T-helper 1 cell treated with Interleukin-12 subunit alpha and Interleukin-12 subunit beta and Interleukin-4 antibody, amounts not matched to agents 30 μg/mL and 1 μg/mL, for 36 hours (primary cell): Measurements from ENCODE around the gene DISP2.

Source experiments
- H3K27ac Mint-ChIP-seq: one replicate; pipeline ENCODE4 v1.8.0; 2021; ENCODE audit warnings: mild to moderate bottlenecking, mixed read lengths
- H3K27me3 Mint-ChIP-seq: one replicate; pipeline ENCODE4 v1.8.0; 2021; ENCODE audit warnings: low read depth, mixed read lengths
- H3K36me3 Mint-ChIP-seq: one replicate; pipeline ENCODE4 v1.8.0; 2021; ENCODE audit warnings: low read depth, mixed read lengths
- H3K4me1 Mint-ChIP-seq: one replicate; pipeline ENCODE4 v1.8.0; 2021; ENCODE audit warnings: low read depth, mixed read lengths
- H3K4me3 Mint-ChIP-seq: one replicate; pipeline ENCODE4 v1.8.0; 2021; ENCODE audit warnings: mild to moderate bottlenecking, moderate library complexity, mixed read lengths
- H3K9me3 Mint-ChIP-seq: one replicate; pipeline ENCODE4 v1.8.0; 2021; ENCODE audit warnings: mixed read lengths

The DISP2 gene

DNA sequence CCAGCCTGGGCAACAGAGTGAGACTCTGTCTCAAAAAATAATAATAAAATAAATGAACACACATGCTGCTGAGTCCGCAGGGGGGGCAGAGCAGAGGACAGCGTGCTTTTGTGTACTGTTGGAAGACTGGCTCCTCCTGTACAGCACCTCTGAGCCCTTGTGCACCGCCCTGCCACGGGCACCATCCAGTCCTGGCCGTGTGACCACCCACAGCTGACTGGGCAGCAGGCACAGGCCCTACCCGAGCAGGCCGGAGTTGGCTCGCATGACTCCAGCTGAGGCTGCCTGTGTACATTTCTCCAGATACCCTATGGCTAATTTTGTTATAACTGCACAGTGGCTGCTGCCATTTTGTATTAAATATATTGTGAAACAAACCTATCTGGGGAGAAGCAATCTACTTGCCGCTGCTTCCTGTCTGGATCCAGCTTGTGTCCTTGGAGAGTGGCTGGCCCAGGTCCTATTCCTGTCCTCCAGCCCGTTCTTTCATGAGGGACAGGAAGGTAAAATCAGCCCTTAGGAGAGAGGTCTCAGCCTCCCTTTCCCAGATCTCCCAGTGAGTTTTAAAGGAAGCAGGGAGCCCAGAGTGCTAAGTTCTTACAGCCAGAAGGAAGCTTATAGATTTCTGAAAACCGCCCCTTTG is 62.2 kb downstream of the DISP2 start:
- Mint-ChIP-seq H3K36me3 (no peaks in the 10 kb centered on the region), H3K9me3 (no peaks in the 10 kb centered on the region), H3K4me3 (no peak overlapping the region), H3K4me1 (peaks cover 3% of the 10 kb centered on the region), H3K27me3 (no peaks in the 10 kb centered on the region), H3K27ac (no peak overlapping the region)

DNA sequence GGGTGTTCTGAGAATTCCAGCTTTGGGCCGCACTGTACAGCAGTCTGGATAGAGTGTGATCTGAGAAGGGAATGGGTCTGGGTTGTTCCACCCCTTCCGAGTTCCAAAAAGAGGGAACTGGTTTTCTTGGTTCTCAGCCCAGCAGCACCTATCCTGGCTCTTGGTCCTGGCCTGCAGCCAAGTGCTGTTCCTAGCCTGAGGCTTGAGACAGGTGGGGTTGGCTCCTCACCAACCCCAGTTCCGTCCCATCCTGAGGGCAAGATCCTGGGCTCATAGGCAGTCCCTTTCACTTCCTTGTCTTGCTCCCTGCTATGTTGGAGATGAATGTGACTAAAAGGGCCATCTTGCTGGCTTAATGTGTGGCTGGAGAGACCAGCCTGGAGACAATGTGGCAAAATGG is 62.8 kb downstream of the DISP2 start:
- H3K27ac Mint-ChIP-seq: no peak overlapping the region
- H3K27me3 Mint-ChIP-seq: no peaks in the 10 kb centered on the region
- H3K36me3 Mint-ChIP-seq: no peaks in the 10 kb centered on the region
- H3K4me1 Mint-ChIP-seq: peaks cover 3% of the 10 kb centered on the region
- H3K4me3 Mint-ChIP-seq: no peak overlapping the region
- H3K9me3 Mint-ChIP-seq: no peaks in the 10 kb centered on the region

DNA sequence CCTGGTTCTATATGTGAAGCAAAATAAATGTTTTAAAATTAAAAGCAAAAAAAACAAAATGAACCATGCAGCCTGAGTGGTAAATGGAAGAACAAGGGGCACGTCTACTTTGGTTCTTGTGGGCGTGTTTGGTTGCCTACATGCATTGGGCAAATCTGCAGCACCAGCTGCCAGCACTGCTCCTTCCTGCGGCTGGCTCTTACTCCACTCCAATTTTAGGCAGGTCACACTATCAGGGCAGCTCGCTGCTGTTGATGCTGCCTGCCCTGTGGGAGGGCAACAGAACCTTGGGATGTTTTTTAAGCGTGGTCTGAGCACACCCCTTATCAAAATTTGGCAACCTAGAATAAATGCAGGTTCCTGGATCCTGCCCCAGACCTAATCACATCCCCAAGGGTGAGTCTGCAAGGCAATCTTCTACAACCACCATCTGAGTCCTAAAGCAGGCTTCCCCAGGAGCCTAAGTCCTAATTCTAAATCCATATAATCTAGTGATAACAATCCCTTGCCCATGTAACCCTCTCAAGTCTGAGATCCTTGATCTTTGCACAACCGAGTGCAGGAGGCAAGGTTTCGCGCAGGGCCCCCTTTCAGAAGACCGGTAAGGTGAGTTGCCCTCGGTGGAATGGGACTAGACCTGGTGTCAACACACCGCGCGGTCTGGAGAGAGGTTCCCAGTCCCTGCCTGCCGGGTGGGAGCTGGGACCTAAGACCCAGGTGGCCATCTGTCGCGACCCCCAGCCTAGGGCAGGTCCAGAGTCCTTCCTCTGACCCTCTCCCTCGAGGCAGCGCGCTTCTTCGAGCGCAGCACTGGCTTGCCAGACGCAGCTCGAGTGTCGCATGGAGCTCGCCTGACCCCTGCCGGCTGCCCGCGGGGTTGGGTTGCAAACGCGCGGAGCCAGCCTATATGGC is 63.5 kb downstream of the DISP2 start:
- H3K27ac Mint-ChIP-seq: no peak overlapping the region
- H3K27me3 Mint-ChIP-seq: no peaks in the 10 kb centered on the region
- H3K9me3 Mint-ChIP-seq: no peaks in the 10 kb centered on the region
- H3K4me1 Mint-ChIP-seq: peaks cover 3% of the 10 kb centered on the region
- no peak overlapping the region for H3K4me3 Mint-ChIP-seq
- no peaks in the 10 kb centered on the region for H3K36me3 Mint-ChIP-seq

GRCh38 chr15:40424483-40425115 is 66.6 kb downstream of the DISP2 start:
- Mint-ChIP-seq H3K4me1 (peaks cover 3% of the 10 kb centered on the region), H3K27me3 (peaks cover under 1% of the 10 kb centered on the region)

DNA sequence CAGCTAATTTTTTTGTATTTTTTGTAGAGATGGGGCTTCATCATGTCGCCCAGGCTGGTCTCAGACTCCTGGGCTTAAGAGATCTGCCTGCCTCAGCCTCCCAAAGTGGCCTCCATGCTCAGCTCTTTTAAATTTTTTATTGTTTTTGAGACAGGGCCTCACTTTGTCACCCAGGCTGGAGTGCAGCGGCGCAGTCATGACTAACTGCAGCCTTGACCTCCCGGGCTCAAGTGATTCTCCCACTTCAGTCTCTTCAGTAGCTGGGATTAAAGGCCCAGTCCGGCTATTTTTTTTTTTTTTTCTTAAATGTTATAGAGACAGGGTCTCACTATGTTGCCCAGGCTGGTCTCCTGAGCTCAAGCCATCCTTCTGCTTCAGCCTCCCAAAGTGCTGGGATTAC is 67.7 kb downstream of the DISP2 start:
- H3K9me3 Mint-ChIP-seq: no peaks in the 10 kb centered on the region
- no peak overlapping the region for H3K27ac Mint-ChIP-seq
- no peak overlapping the region for H3K4me3 Mint-ChIP-seq
- no peaks in the 10 kb centered on the region for H3K36me3 Mint-ChIP-seq
- H3K4me1 Mint-ChIP-seq: peaks cover 3% of the 10 kb centered on the region
- peaks cover 10% of the 10 kb centered on the region for H3K27me3 Mint-ChIP-seq

More at GRCh38 chr15:40424483-40425115, 66.6 kb downstream of the DISP2 start:
- no peak overlapping the region for H3K27ac Mint-ChIP-seq
- no peak overlapping the region for H3K4me3 Mint-ChIP-seq
- H3K36me3 Mint-ChIP-seq: no peaks in the 10 kb centered on the region
- H3K9me3 Mint-ChIP-seq: no peaks in the 10 kb centered on the region

- no peaks in the 10 kb centered on the region for H3K9me3 Mint-ChIP-seq
- H3K36me3 Mint-ChIP-seq: no peaks in the 10 kb centered on the region
- no peaks in the 10 kb centered on the region for H3K4me1 Mint-ChIP-seq
- H3K27me3 Mint-ChIP-seq: peaks cover 13% of the 10 kb centered on the region
- H3K27ac Mint-ChIP-seq: no peak overlapping the region
- no peak overlapping the region for H3K4me3 Mint-ChIP-seq
These were observed 69.2 kb downstream of the DISP2 start for GRCh38 chr15:40427188-40427587.

- Mint-ChIP-seq H3K27ac (no peak overlapping the region), H3K27me3 (peaks cover 20% of the 10 kb centered on the region), H3K4me3 (no peak overlapping the region), H3K4me1 (no peaks in the 10 kb centered on the region), H3K36me3 (no peaks in the 10 kb centered on the region), H3K9me3 (no peaks in the 10 kb centered on the region)
These were observed 70.2 kb downstream of the DISP2 start for GRCh38 chr15:40428185-40428584.
